ENCODE measurements around the gene ZNF99. TPM values are rescaled to one million over a fixed set of nuclear protein-coding genes. Genes with fewer than 3 reads are reported as not detected.
"Not testable (repeated sequence)": the region's sequence is repeated elsewhere in the genome, so short reads cannot be mapped to it uniquely, and the experiment has no call there.

ZNF99 gene
- total RNA-seq, 1 donor from 2014 or later = 0.11 TPM

GRCh38 chr19:22806418-22806817 lies 22.5 kb upstream of the ZNF99 start:
- peaks cover 60% of the 10 kb centered on the region for H3K27me3 ChIP-seq (ENCODE audit: low read depth)

DNA sequence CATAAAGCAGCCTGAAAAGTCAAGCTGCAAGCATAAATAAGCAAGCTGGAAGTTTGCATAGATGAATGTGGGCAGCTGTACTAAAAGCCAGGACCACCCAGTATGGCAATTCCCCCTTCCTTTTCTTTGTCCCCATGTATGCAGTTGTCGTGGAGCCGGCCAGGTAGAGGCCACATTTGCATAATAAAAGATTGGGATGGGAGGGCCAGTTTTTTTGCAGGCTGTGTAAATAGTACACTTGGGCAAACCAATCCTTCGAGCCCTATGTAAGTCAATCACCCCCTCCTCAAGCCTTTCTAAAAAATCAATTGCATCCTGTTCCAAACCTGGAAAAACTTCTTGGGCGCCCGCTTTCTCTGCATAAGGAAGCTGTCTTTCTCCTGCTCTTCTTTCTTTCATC lies 13.1 kb upstream of the ZNF99 start:
- Histone ChIP-seq H3K27me3 (ENCODE audit: low read depth) (peaks cover 2% of the 10 kb centered on the region), H3K4me1 (no peaks in the 10 kb centered on the region), H3K27ac (replicated peaks) (no peak overlapping the region), H3K9me3 (replicated peaks) (peaks cover 42% of the 10 kb centered on the region), H3K4me3 (no peak overlapping the region), H3K36me3 (no peaks in the 10 kb centered on the region)
- TF ChIP-seq, protein P1, sequence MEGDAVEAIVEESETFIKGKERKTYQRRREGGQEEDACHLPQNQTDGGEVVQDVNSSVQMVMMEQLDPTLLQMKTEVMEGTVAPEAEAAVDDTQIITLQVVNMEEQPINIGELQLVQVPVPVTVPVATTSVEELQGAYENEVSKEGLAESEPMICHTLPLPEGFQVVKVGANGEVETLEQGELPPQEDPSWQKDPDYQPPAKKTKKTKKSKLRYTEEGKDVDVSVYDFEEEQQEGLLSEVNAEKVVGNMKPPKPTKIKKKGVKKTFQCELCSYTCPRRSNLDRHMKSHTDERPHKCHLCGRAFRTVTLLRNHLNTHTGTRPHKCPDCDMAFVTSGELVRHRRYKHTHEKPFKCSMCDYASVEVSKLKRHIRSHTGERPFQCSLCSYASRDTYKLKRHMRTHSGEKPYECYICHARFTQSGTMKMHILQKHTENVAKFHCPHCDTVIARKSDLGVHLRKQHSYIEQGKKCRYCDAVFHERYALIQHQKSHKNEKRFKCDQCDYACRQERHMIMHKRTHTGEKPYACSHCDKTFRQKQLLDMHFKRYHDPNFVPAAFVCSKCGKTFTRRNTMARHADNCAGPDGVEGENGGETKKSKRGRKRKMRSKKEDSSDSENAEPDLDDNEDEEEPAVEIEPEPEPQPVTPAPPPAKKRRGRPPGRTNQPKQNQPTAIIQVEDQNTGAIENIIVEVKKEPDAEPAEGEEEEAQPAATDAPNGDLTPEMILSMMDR (IDR thresholded peaks at IDR 0.05; ENCODE audit: borderline replicate concordance) = no peak
- intact Hi-C loops (cut with micrococcal nuclease) = no loop called here
- DNase-seq = no peak

More at GRCh38 chr19:22806418-22806817, 22.5 kb upstream of the ZNF99 start:
- no peaks in the 10 kb centered on the region for H3K4me1 ChIP-seq
- TF ChIP-seq, protein P1 (IDR thresholded peaks at IDR 0.05; ENCODE audit: borderline replicate concordance) = no peak
- H3K4me3 ChIP-seq = no peak overlapping the region
- intact Hi-C loops (cut with micrococcal nuclease) = no loop called here
- H3K36me3 ChIP-seq = no peaks in the 10 kb centered on the region
- no peak for DNase-seq
- H3K27ac ChIP-seq (replicated peaks) = no peak overlapping the region
- peaks cover 21% of the 10 kb centered on the region for H3K9me3 ChIP-seq (replicated peaks)

DNA sequence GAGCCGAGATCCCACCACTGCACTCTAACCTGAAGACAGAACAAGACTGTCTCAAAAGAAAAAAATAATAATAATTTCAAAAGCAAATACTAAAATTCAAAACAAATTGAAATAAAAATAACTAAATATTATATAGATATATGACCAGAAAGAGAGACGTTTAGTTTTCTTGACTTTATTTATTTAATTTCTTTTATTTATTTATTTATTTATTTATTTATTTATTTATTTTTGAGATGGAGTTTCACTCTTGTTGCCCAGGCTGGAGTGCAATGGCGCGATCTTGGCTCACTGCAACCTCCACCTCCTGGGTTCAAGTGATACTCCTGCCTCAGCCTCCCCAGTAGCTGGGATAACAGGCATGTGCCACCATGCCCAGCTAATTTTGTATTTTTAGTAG lies 8.9 kb upstream of the ZNF99 start:
- H3K9me3 ChIP-seq (replicated peaks) = peaks cover 31% of the 10 kb centered on the region
- DNase-seq; H3K27ac ChIP-seq (replicated peaks); H3K4me1 ChIP-seq; intact Hi-C loops (cut with micrococcal nuclease); H3K4me3 ChIP-seq; H3K27me3 ChIP-seq (ENCODE audit: low read depth); H3K36me3 ChIP-seq: not testable (repeated sequence)

DNA sequence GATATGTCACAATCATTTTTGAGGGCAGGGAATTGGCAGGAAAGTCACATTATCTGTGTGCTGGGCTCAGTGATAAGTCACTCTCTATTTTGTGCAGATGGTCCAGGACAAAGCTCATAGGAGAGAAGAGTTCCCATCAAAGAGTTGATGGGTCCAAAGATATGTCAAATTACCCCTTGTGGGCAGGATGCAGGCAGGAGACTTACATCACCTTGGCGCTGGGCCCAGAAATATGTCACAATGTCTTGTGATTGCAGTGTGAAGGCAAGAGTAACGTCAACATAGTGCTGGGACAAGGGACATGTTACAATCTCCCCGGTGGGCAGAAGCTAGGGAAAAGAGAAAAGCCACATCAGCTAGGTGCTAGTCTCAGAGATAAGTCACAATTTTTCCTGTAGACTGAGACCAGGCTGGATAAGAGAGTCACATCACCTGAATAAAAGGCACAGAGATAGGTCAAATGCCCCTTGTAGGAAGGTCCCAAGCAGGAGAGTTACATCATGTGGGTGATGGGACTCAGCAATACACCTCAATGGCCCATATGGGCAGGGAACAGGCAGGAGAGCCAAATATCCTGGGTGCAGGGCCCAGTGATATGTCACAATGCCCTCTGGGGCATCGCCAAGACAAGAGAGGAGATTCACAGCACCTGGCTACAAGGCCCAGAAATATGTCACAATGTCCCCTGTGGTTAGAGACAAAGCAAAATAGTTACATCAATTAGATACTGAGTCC lies 47.9 kb downstream of the ZNF99 start:
- peaks cover 62% of the 10 kb centered on the region for H3K9me3 ChIP-seq (replicated peaks)
- no peaks in the 10 kb centered on the region for H3K27me3 ChIP-seq (ENCODE audit: low read depth)
- no peak overlapping the region for H3K27ac ChIP-seq (replicated peaks)
- intact Hi-C loops (cut with micrococcal nuclease) = no loop called here
- TF ChIP-seq, protein P1 (IDR thresholded peaks at IDR 0.05; ENCODE audit: borderline replicate concordance) = no peak
- no peak overlapping the region for H3K4me3 ChIP-seq
- H3K36me3 ChIP-seq = no peaks in the 10 kb centered on the region
- no peak for DNase-seq
- H3K4me1 ChIP-seq = no peaks in the 10 kb centered on the region

DNA sequence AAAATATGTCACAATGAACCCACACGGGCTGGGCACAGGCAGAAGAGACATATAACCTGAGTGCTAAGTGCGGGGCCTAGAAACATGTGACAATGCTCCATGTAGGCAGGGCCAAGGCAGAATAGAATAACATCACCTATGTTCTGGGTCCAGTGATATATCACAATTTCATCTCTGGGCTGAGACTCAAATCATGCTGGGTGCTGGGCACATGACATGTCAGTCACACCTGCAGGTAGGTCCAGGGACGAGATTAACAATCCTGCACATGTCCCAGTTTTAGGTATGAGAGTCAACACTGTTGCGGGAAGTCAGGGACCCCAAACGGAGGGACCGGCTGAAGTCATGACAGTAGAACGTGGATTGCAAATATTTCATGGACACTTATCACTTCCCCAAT lies 50.3 kb downstream of the ZNF99 start:
- no peaks in the 10 kb centered on the region for H3K27me3 ChIP-seq (ENCODE audit: low read depth)
- TF ChIP-seq, protein P1 (IDR thresholded peaks at IDR 0.05; ENCODE audit: borderline replicate concordance) = no peak
- intact Hi-C loops (cut with micrococcal nuclease) = no loop called here
- no peak for DNase-seq
- no peak overlapping the region for H3K27ac ChIP-seq (replicated peaks)
- H3K4me3 ChIP-seq = no peak overlapping the region
- H3K9me3 ChIP-seq (replicated peaks) = peaks cover 49% of the 10 kb centered on the region
- no peaks in the 10 kb centered on the region for H3K4me1 ChIP-seq
- no peaks in the 10 kb centered on the region for H3K36me3 ChIP-seq

DNA sequence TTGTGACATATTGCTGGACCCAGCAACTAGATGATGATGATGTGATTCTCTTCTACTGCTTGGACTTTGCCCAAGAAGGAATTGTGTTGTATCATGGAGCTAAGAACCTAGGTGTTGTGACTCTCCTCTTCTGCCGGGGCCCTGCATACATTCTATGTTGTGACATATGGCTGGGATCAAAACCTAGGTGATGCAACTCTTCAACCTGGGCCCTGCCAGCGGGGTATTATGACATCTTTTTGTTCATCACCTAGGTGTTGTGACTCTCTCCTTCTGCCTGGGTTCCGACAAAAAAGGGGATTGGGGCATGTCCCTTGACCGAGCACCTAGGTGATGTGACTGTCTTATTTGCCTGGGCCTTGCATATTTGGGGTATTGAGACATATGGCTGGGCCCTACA lies 55.7 kb downstream of the ZNF99 start:
- H3K36me3 ChIP-seq; H3K4me1 ChIP-seq; H3K9me3 ChIP-seq (replicated peaks); H3K27ac ChIP-seq (replicated peaks); H3K27me3 ChIP-seq (ENCODE audit: low read depth); intact Hi-C loops (cut with micrococcal nuclease); DNase-seq; H3K4me3 ChIP-seq: not testable (repeated sequence)

- H3K4me3 ChIP-seq; H3K4me1 ChIP-seq; DNase-seq; H3K27me3 ChIP-seq (ENCODE audit: low read depth); H3K9me3 ChIP-seq (replicated peaks); intact Hi-C loops (cut with micrococcal nuclease); H3K27ac ChIP-seq (replicated peaks); H3K36me3 ChIP-seq: not testable (repeated sequence)
Observed at GRCh38 chr19:22721533-22721932, 62.4 kb downstream of the ZNF99 start.
